GM18520 (cell line): Measurements from ENCODE around the gene TSACC.
"Not testable (repeated sequence)": the region's sequence is repeated elsewhere in the genome, so short reads cannot be mapped to it uniquely, and the experiment has no call there.

Source experiments
- ATAC-seq: cut with Tn5 transposase; IDR thresholded peaks from one replicate; pipeline ENCODE4 v1.9.1; 2021; ENCODE audit not compliant: unreplicated experiment

The TSACC gene

GRCh38 chr1:156346035-156346434, 7.7 kb downstream of the TSACC start:
- not testable (repeated sequence) for ATAC-seq

GRCh38 chr1:156346636-156347035, 8.3 kb downstream of the TSACC start:
- ATAC-seq: no peak

GRCh38 chr1:156347331-156347730, 9.0 kb downstream of the TSACC start:
- ATAC-seq: no peak

GRCh38 chr1:156352481-156352880, 14.2 kb downstream of the TSACC start:
- ATAC-seq: not testable (repeated sequence)

- ATAC-seq: no peak
Measured at GRCh38 chr1:156356262-156356874, 18.0 kb downstream of the TSACC start.

- ATAC-seq: no peak
Measured at GRCh38 chr1:156356875-156357534, 18.7 kb downstream of the TSACC start.

GRCh38 chr1:156357977-156358376, 19.7 kb downstream of the TSACC start:
- no peak for ATAC-seq

- no peak for ATAC-seq
Measured at GRCh38 chr1:156358641-156359040, 20.3 kb downstream of the TSACC start.

GRCh38 chr1:156359249-156359648, 20.9 kb downstream of the TSACC start:
- no peak for ATAC-seq

GRCh38 chr1:156359973-156360372, 21.6 kb downstream of the TSACC start:
- no peak for ATAC-seq

- ATAC-seq: no peak
Measured at GRCh38 chr1:156360534-156360933, 22.2 kb downstream of the TSACC start.

GRCh38 chr1:156365754-156366153, 27.4 kb downstream of the TSACC start:
- ATAC-seq: no peak

GRCh38 chr1:156366378-156367166, 28.2 kb downstream of the TSACC start:
- no peak for ATAC-seq

- ATAC-seq: no peak
Measured at GRCh38 chr1:156367383-156368156, 29.2 kb downstream of the TSACC start.

- ATAC-seq: no peak
Measured at GRCh38 chr1:156368157-156368658, 29.9 kb downstream of the TSACC start.

- ATAC-seq: no peak
Measured at GRCh38 chr1:156368889-156369684, 30.8 kb downstream of the TSACC start, which contains the start of gene RHBG. Gene RHBG (plus strand): TSS chr1:156369211. CDS start chr1:156369250, 39 bp downstream.

GRCh38 chr1:156369685-156370286, 31.5 kb downstream of the TSACC start:
- ATAC-seq: not testable (repeated sequence)

- no peak for ATAC-seq
Measured at GRCh38 chr1:156371553-156372264, 33.4 kb downstream of the TSACC start.

- ATAC-seq: no peak
Measured at GRCh38 chr1:156372265-156372586, 33.9 kb downstream of the TSACC start.
